Activated CD4-positive, alpha-beta T cell treated with anti-CD3 and anti-CD28 coated beads, Interleukin-2, amount 50 U/mL, for 1 hour (primary cell): Measurements from ENCODE around the gene AGMO.

Source experiments
- DNase-seq: peaks from one replicate; pipeline ENCODE4 v3.0.0-alpha.2; 2020

The AGMO gene

GRCh38 chr7:15494711-15495110 lies 67.1 kb downstream of the AGMO start:
- DNase-seq, result no peak

- no peak for DNase-seq
Measured at GRCh38 chr7:15491361-15491760, 70.5 kb downstream of the AGMO start.

- DNase-seq, result no peak
Measured at GRCh38 chr7:15490291-15490690, 71.5 kb downstream of the AGMO start.

GRCh38 chr7:15489861-15490260 lies 72.0 kb downstream of the AGMO start:
- no peak for DNase-seq

- DNase-seq, result no peak
Measured at GRCh38 chr7:15489383-15489782, 72.4 kb downstream of the AGMO start.

- DNase-seq, result no peak
Measured at GRCh38 chr7:15488401-15488800, 73.4 kb downstream of the AGMO start.

- no peak for DNase-seq
Measured at GRCh38 chr7:15487896-15488295, 73.9 kb downstream of the AGMO start.

GRCh38 chr7:15485998-15486397 lies 75.8 kb downstream of the AGMO start:
- DNase-seq, result no peak

GRCh38 chr7:15485431-15485830 lies 76.4 kb downstream of the AGMO start:
- DNase-seq, result no peak

GRCh38 chr7:15481132-15481531 lies 80.7 kb downstream of the AGMO start:
- no peak for DNase-seq

- DNase-seq, result no peak
Measured at GRCh38 chr7:15478401-15478800, 83.4 kb downstream of the AGMO start.

- DNase-seq, result no peak
Measured at GRCh38 chr7:15476531-15476918, 85.3 kb downstream of the AGMO start.

- no peak for DNase-seq
Measured at GRCh38 chr7:15475808-15476530, 85.8 kb downstream of the AGMO start.

GRCh38 chr7:15471669-15471950 lies 90.2 kb downstream of the AGMO start:
- DNase-seq, result no peak

GRCh38 chr7:15470825-15471668 lies 90.8 kb downstream of the AGMO start:
- DNase-seq, result no peak

- DNase-seq, result no peak
Measured at GRCh38 chr7:15464667-15465121, 97.1 kb downstream of the AGMO start.

GRCh38 chr7:15463801-15464666 lies 97.8 kb downstream of the AGMO start:
- no peak for DNase-seq

- no peak for DNase-seq
Measured at GRCh38 chr7:15462721-15463389, 99.0 kb downstream of the AGMO start.

GRCh38 chr7:15461576-15461975 lies 100.2 kb downstream of the AGMO start:
- DNase-seq, result no peak

GRCh38 chr7:15459018-15459615 lies 102.7 kb downstream of the AGMO start:
- no peak for DNase-seq

GRCh38 chr7:15457990-15458955 lies 103.5 kb downstream of the AGMO start:
- DNase-seq, result no peak
